SK-N-SH treated with all-trans-retinoic acid at 6 μM for 48 hours (cell line): Measurements from ENCODE around the gene NBEA.

ENCODE experiments used
- ATAC-seq: fragments of 200-7000 bp; cut with Tn5 transposase; 3 replicates; pipeline ENCODE4 v1.9.1; 2020; ENCODE audit warnings: mild to moderate bottlenecking, moderate library complexity
- ARNTL ChIP-seq: fragments of 450-650 bp; formaldehyde crosslinking; IDR thresholded peaks from 2 replicates; pipeline ENCODE4 v1.5.0; 2020; ENCODE audit warnings: low read depth, mild to moderate bottlenecking, moderate library complexity, borderline replicate concordance
- BACH2 ChIP-seq: fragments of 250-450 bp; sonication (Bioruptor Pico); IDR thresholded peaks from 2 replicates; pipeline ENCODE4 v1.9.0; 2021; ENCODE audit warnings: mild to moderate bottlenecking, borderline replicate concordance
- CSDC2 ChIP-seq: fragments of 250-450 bp; sonication (Bioruptor Pico); IDR thresholded peaks from 2 replicates; pipeline ENCODE4 v1.5.0; 2020; ENCODE audit warnings: mild to moderate bottlenecking, moderate library complexity
- ESRRG ChIP-seq: fragments of 250-450 bp; sonication (Bioruptor Pico); IDR thresholded peaks from 2 replicates; pipeline ENCODE4 v1.6.1; 2021; ENCODE audit warnings: mild to moderate bottlenecking
- GLIS3 ChIP-seq: fragments of 250-450 bp; sonication (Bioruptor Pico); IDR thresholded peaks from 2 replicates; pipeline ENCODE4 v1.5.0; 2020; ENCODE audit warnings: mild to moderate bottlenecking, moderate library complexity
- ISL1 ChIP-seq: fragments of 250-450 bp; sonication (Bioruptor Pico); IDR thresholded peaks from 2 replicates; pipeline ENCODE4 v2.1.2; 2022; ENCODE audit warnings: mild to moderate bottlenecking, moderate library complexity
- OSR1 ChIP-seq: fragments of 250-450 bp; sonication (Bioruptor Pico); IDR thresholded peaks from 2 replicates; pipeline ENCODE4 v1.8.0; 2022; ENCODE audit warnings: moderate library complexity, mild to moderate bottlenecking, inconsistent platforms
- PPARA ChIP-seq: fragments of 250-450 bp; sonication (Bioruptor Pico); IDR thresholded peaks from 2 replicates; pipeline ENCODE4 v1.5.0; 2020; ENCODE audit warnings: mild to moderate bottlenecking, borderline replicate concordance
- RARB ChIP-seq: fragments of 250-450 bp; sonication (Bioruptor Pico); IDR thresholded peaks from 2 replicates; pipeline ENCODE4 v1.8.0; 2021; ENCODE audit warnings: mild to moderate bottlenecking, moderate library complexity
- SNAI2 ChIP-seq: fragments of 250-450 bp; sonication (Bioruptor Pico); IDR thresholded peaks from 2 replicates; pipeline ENCODE4 v1.5.0; 2020; ENCODE audit warnings: mild to moderate bottlenecking, moderate library complexity
- TCF4 ChIP-seq: fragments of 250-450 bp; sonication (Bioruptor Pico); IDR thresholded peaks from 2 replicates; pipeline ENCODE4 v1.8.0; 2021; ENCODE audit warnings: mild to moderate bottlenecking, moderate library complexity, borderline replicate concordance
- TOX ChIP-seq: fragments of 250-450 bp; sonication (Bioruptor Pico); IDR thresholded peaks from 2 replicates; pipeline ENCODE4 v1.8.0; 2021; ENCODE audit warnings: mild to moderate bottlenecking, moderate library complexity, borderline replicate concordance
- ZC3H10 ChIP-seq: fragments of 250-450 bp; sonication (Bioruptor Pico); IDR thresholded peaks from 2 replicates; pipeline ENCODE4 v1.5.1; 2021; ENCODE audit warnings: mild to moderate bottlenecking, moderate library complexity
- ZFP3 ChIP-seq: fragments of 250-450 bp; sonication (Bioruptor Pico); IDR thresholded peaks from 2 replicates; pipeline ENCODE4 v1.5.0; 2020; ENCODE audit warnings: mild to moderate bottlenecking, moderate library complexity
- ZFP30 ChIP-seq: fragments of 450-650 bp; formaldehyde crosslinking; IDR thresholded peaks from 2 replicates; pipeline ENCODE4 v1.5.0; 2022; ENCODE audit warnings: mild to moderate bottlenecking, moderate library complexity
- ZNF565 ChIP-seq: fragments of 450-650 bp; formaldehyde crosslinking; conservative IDR thresholded peaks from 2 replicates; pipeline ENCODE4 v1.5.0; 2020; ENCODE audit warnings: low read depth, mild to moderate bottlenecking, moderate library complexity
- ZNF70 ChIP-seq: fragments of 450-650 bp; formaldehyde crosslinking; IDR thresholded peaks from 2 replicates; pipeline ENCODE4 v1.5.0; 2020; ENCODE audit warnings: mild to moderate bottlenecking, moderate library complexity
- ZNF8 ChIP-seq: fragments of 450-650 bp; formaldehyde crosslinking; IDR thresholded peaks from 2 replicates; pipeline ENCODE4 v1.5.0; 2020; ENCODE audit warnings: mild to moderate bottlenecking, moderate library complexity
- TF ChIP-seq, protein P1 (sequence below): fragments of 250-450 bp; sonication (Bioruptor Pico); IDR thresholded peaks from 2 replicates; pipeline ENCODE4 v1.5.1; 2020; ENCODE audit warnings: low read depth, mild to moderate bottlenecking, moderate library complexity
- TF ChIP-seq, protein P2 (sequence below): fragments of 250-450 bp; sonication (Bioruptor Pico); IDR thresholded peaks from 2 replicates; pipeline ENCODE4 v1.8.0; 2020; ENCODE audit warnings: mild to moderate bottlenecking, moderate library complexity, borderline replicate concordance
- TF ChIP-seq, protein P3 (sequence below): fragments of 250-450 bp; sonication (Bioruptor Pico); IDR thresholded peaks from 2 replicates; pipeline ENCODE4 v1.5.0; 2020; ENCODE audit warnings: mild to moderate bottlenecking, moderate library complexity

NBEA gene

DNA sequence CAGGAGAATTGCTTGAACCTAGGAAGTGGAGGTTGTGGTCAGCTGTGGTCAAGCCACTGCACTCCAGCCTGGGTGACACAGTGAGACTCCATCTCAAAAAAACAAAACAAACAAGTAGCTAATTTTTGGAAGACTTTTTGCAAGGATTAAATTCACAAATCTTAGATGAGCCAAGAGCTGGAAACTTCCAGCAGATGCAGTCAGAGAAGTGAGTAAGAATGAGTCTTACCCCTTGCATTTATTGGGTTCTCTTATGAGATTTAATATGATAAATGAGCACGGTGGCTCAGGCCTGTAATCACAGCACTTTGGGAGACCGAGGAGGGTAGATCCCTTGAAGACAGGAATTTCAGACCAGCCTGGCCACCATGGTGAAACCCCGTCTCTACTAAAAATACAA lies 44.9 kb upstream of the NBEA start:
- ATAC-seq, result no peak
- TF ChIP-seq, protein P1, sequence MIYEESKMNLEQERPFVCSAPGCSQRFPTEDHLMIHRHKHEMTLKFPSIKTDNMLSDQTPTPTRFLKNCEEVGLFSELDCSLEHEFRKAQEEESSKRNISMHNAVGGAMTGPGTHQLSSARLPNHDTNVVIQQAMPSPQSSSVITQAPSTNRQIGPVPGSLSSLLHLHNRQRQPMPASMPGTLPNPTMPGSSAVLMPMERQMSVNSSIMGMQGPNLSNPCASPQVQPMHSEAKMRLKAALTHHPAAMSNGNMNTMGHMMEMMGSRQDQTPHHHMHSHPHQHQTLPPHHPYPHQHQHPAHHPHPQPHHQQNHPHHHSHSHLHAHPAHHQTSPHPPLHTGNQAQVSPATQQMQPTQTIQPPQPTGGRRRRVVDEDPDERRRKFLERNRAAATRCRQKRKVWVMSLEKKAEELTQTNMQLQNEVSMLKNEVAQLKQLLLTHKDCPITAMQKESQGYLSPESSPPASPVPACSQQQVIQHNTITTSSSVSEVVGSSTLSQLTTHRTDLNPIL (CRISPR knock-in tag), result no peak
- no peak for TF ChIP-seq ZNF565
- TF ChIP-seq, protein P2, sequence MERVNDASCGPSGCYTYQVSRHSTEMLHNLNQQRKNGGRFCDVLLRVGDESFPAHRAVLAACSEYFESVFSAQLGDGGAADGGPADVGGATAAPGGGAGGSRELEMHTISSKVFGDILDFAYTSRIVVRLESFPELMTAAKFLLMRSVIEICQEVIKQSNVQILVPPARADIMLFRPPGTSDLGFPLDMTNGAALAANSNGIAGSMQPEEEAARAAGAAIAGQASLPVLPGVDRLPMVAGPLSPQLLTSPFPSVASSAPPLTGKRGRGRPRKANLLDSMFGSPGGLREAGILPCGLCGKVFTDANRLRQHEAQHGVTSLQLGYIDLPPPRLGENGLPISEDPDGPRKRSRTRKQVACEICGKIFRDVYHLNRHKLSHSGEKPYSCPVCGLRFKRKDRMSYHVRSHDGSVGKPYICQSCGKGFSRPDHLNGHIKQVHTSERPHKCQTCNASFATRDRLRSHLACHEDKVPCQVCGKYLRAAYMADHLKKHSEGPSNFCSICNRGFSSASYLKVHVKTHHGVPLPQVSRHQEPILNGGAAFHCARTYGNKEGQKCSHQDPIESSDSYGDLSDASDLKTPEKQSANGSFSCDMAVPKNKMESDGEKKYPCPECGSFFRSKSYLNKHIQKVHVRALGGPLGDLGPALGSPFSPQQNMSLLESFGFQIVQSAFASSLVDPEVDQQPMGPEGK (CRISPR knock-in tag), result no peak
- no peak for TF ChIP-seq RARB
- no peak for TF ChIP-seq ZFP30 (CRISPR knock-in tag)

DNA sequence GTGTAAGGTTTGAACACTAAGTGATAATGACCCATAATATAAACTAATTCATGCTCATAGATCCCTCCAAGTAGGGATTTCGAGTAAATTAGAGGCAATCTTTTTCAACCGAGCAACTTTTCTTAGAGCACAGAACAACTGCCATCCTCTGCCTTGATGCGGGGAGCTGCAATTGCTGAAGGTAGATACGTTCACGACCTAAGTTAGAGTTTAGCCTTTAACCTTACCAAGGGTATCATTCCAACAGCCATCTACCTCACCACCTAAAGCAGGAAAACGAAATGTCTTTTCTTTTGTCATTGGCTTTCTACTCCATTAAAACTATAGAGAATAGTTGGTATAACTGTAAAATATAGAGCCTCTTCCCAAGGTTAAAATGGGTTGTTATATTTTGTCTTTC lies 42.2 kb upstream of the NBEA start:
- ATAC-seq, result no peak
- no peak for TF ChIP-seq ZNF8
- TF ChIP-seq, all 23 proteins: peak for 0

DNA sequence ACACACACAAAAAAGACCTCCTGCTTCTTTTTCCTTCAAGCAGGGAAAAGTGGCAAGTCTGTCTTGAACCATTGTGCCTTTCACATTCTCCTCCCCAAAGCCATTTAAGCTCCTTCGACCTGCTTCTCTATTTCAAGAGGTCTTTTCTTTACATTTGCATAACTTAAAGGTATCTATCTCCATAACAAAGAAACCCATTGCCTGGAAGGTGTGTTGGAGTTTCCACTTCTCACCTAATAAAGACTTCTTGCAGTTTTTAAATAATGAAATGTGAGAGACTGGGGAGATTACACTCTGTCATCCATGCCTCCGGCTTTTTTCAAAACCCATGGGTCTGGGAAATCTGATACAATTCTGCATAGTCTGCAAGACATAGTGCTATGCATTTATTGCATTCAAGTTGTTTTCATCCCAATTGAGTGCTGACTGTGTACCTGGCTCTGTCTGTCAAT lies 41.8 kb upstream of the NBEA start:
- no peak for ATAC-seq
- no peak for TF ChIP-seq ZNF70 (CRISPR knock-in tag)
- TF ChIP-seq ZNF565, result no peak
- TF ChIP-seq ZC3H10, result no peak
- no peak for TF ChIP-seq CSDC2 (CRISPR knock-in tag)
- no peak for TF ChIP-seq PPARA (CRISPR knock-in tag)
- TF ChIP-seq ARNTL (CRISPR knock-in tag), result no peak
- TF ChIP-seq, protein P3, sequence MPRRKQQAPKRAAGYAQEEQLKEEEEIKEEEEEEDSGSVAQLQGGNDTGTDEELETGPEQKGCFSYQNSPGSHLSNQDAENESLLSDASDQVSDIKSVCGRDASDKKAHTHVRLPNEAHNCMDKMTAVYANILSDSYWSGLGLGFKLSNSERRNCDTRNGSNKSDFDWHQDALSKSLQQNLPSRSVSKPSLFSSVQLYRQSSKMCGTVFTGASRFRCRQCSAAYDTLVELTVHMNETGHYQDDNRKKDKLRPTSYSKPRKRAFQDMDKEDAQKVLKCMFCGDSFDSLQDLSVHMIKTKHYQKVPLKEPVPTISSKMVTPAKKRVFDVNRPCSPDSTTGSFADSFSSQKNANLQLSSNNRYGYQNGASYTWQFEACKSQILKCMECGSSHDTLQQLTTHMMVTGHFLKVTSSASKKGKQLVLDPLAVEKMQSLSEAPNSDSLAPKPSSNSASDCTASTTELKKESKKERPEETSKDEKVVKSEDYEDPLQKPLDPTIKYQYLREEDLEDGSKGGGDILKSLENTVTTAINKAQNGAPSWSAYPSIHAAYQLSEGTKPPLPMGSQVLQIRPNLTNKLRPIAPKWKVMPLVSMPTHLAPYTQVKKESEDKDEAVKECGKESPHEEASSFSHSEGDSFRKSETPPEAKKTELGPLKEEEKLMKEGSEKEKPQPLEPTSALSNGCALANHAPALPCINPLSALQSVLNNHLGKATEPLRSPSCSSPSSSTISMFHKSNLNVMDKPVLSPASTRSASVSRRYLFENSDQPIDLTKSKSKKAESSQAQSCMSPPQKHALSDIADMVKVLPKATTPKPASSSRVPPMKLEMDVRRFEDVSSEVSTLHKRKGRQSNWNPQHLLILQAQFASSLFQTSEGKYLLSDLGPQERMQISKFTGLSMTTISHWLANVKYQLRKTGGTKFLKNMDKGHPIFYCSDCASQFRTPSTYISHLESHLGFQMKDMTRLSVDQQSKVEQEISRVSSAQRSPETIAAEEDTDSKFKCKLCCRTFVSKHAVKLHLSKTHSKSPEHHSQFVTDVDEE (CRISPR knock-in tag), result no peak
- no peak for TF ChIP-seq ESRRG (CRISPR knock-in tag)
- TF ChIP-seq, all 23 proteins: peak for 0

DNA sequence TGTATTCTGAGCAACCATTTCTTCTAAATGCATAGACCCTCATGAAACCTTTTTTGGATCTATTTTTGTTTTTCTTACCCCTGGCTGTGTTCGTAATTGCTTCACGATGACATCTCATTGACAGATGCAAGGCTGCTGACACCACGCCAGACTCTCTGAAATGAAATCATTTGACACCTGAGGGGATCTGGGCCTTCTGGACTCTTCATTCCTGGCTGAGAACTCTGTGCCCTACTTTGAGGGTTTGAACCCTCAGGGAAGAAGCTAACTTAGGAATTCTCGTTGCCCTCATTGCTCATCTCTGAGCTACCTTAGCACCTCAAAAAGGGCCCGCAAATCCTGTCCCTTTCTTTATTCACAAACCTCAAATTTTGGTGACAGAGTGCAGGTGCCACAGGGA lies 40.5 kb upstream of the NBEA start:
- no peak for ATAC-seq
- no peak for TF ChIP-seq CSDC2 (CRISPR knock-in tag)
- no peak for TF ChIP-seq OSR1 (CRISPR knock-in tag)
- no peak for TF ChIP-seq SNAI2 (CRISPR knock-in tag)
- TF ChIP-seq, protein P1 (CRISPR knock-in tag), result no peak
- no peak for TF ChIP-seq TCF4
- TF ChIP-seq, protein P3 (CRISPR knock-in tag), result no peak
- TF ChIP-seq BACH2 (CRISPR knock-in tag), result no peak
- no peak for TF ChIP-seq ARNTL (CRISPR knock-in tag)
- no peak for TF ChIP-seq TOX (CRISPR knock-in tag)
- TF ChIP-seq ISL1 (CRISPR knock-in tag), result no peak
- no peak for TF ChIP-seq ZNF565
- TF ChIP-seq, protein P2 (CRISPR knock-in tag), result no peak
- no peak for TF ChIP-seq GLIS3 (CRISPR knock-in tag)
- no peak for TF ChIP-seq ZFP3 (CRISPR knock-in tag)
- TF ChIP-seq, all 23 proteins: peak for 0
